Breast epithelium (tissue), 3 donors: ENCODE data around the gene IMPA2.

Source experiments
- POLR2A ChIP-seq: fragments of 450-650 bp; IDR thresholded peaks from one replicate; pipeline ENCODE4 v1.6.1; 2016; ENCODE audit warnings: antibody characterized with exemption, mild to moderate bottlenecking, moderate library complexity
- POLR2AphosphoS5 ChIP-seq, 3 donors: sonication (generic); formaldehyde crosslinking; IDR thresholded peaks; one replicate each; pipeline ENCODE4 v1.6.1; 2017; ENCODE audit warnings: antibody characterized with exemption in 3 of 3
- TF ChIP-seq, protein P1 (sequence below), 3 donors: fragments of 450-650 bp; IDR thresholded peaks; one replicate each; pipeline ENCODE4 v1.5.1; 2016 to 2017; ENCODE audit warnings: antibody characterized with exemption in 3 of 3, mild to moderate bottlenecking in 3 of 3, moderate library complexity in 3 of 3

DNA sequence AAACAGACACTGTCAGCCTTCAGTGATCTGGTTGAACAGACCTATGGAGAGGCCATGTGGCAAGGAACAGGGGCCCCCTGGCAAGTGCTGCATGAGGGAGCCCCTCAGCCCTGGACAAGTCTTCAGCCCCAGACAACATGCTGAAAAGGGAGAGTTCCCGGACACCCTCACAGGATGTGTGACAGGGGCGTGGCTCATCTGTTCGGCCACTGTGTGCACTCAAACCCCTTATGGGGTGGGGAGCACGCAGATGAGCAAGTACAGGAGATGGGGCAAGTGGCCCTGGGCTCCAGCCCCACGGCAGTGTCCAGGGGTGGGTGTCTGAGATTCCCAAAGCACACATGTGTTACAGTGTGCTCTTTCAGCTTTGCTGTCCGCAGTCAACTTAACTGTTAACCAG lies 37.8 kb upstream of the IMPA2 start:
- TF ChIP-seq, protein P1, sequence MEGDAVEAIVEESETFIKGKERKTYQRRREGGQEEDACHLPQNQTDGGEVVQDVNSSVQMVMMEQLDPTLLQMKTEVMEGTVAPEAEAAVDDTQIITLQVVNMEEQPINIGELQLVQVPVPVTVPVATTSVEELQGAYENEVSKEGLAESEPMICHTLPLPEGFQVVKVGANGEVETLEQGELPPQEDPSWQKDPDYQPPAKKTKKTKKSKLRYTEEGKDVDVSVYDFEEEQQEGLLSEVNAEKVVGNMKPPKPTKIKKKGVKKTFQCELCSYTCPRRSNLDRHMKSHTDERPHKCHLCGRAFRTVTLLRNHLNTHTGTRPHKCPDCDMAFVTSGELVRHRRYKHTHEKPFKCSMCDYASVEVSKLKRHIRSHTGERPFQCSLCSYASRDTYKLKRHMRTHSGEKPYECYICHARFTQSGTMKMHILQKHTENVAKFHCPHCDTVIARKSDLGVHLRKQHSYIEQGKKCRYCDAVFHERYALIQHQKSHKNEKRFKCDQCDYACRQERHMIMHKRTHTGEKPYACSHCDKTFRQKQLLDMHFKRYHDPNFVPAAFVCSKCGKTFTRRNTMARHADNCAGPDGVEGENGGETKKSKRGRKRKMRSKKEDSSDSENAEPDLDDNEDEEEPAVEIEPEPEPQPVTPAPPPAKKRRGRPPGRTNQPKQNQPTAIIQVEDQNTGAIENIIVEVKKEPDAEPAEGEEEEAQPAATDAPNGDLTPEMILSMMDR (IDR thresholded peaks at IDR 0.05), result no peak
- TF ChIP-seq POLR2A (no peak), POLR2AphosphoS5 (IDR thresholded peaks at IDR 0.05) (no peak)
